GM06990 (cell line): ENCODE measurements around the gene XPNPEP3.
"Not testable (repeated sequence)": the region's sequence is repeated elsewhere in the genome, so short reads cannot be mapped to it uniquely, and the experiment has no call there.

Source experiments
- DNase-seq: peaks from one replicate; pipeline ENCODE4 v3.0.0-alpha.2; 2011; ENCODE audit not compliant: insufficient read length; ENCODE audit errors: extremely low read depth
- H3K27me3 ChIP-seq: replicated peaks from 2 replicates; pipeline ENCODE4 v1.6.0; 2011; ENCODE audit warnings: low read length; ENCODE audit not compliant: control insufficient read depth, insufficient read depth
- H3K36me3 ChIP-seq: 2 replicates; pipeline ENCODE4 v1.5.1; 2011; ENCODE audit warnings: low read length; ENCODE audit not compliant: control insufficient read depth, insufficient read depth
- H3K4me3 ChIP-seq: replicated peaks from 2 replicates; pipeline ENCODE4 v1.5.1; 2011; ENCODE audit warnings: low read depth, mild to moderate bottlenecking, control low read depth, low read length
- CTCF ChIP-seq: IDR thresholded peaks from 2 replicates; pipeline ENCODE4 v1.5.1; 2011; ENCODE audit warnings: low read length, control low read depth, mild to moderate bottlenecking, inconsistent platforms; ENCODE audit not compliant: insufficient read depth, poor library complexity, severe bottlenecking

XPNPEP3 gene

GRCh38 chr22:40829131-40829530 lies 27.8 kb upstream of the XPNPEP3 start:
- no peak overlapping the region for H3K4me3 ChIP-seq
- no peaks in the 10 kb centered on the region for H3K27me3 ChIP-seq
- H3K36me3 ChIP-seq = no peaks in the 10 kb centered on the region; the same call in none of the 2 replicates
- no peak for TF ChIP-seq CTCF
- DNase-seq = no peak

- Histone ChIP-seq H3K4me3 (no peak overlapping the region), H3K27me3 (no peaks in the 10 kb centered on the region), H3K36me3 (peaks cover 7% of the 10 kb centered on the region)
- DNase-seq = no peak
- no peak for TF ChIP-seq CTCF
Measured at GRCh38 chr22:40834619-40835018, 22.3 kb upstream of the XPNPEP3 start.

- no peak for DNase-seq
- Histone ChIP-seq H3K27me3 (no peaks in the 10 kb centered on the region), H3K4me3 (no peak overlapping the region), H3K36me3 (peaks cover 12% of the 10 kb centered on the region)
- TF ChIP-seq CTCF = no peak
Measured at GRCh38 chr22:40838486-40838885, 18.5 kb upstream of the XPNPEP3 start.

- DNase-seq = no peak
- TF ChIP-seq CTCF = no peak
- Histone ChIP-seq H3K27me3 (no peaks in the 10 kb centered on the region), H3K4me3 (no peak overlapping the region), H3K36me3 (peaks cover 6% of the 10 kb centered on the region)
Measured at GRCh38 chr22:40844951-40845350, 12.0 kb upstream of the XPNPEP3 start.

GRCh38 chr22:40845816-40846215 lies 11.1 kb upstream of the XPNPEP3 start:
- not testable (repeated sequence) for H3K4me3 ChIP-seq, DNase-seq, H3K36me3 ChIP-seq, H3K27me3 ChIP-seq

GRCh38 chr22:40853333-40853732 lies 3.6 kb upstream of the XPNPEP3 start:
- no peaks in the 10 kb centered on the region for H3K27me3 ChIP-seq
- TF ChIP-seq CTCF = no peak
- no peak overlapping the region for H3K4me3 ChIP-seq
- no peak for DNase-seq
- no peaks in the 10 kb centered on the region; the same call in 1 of the 2 replicates for H3K36me3 ChIP-seq
